GM13976 (cell line): ENCODE data around the gene ZBTB7B.

Source experiments
- DNase-seq: peaks from one replicate; pipeline ENCODE4 v3.0.0; 2012; ENCODE audit warnings: low spot score
- in situ Hi-C: fragments of 300-500 bp; cut with MboI; formaldehyde crosslinking; loops from one replicate; pipeline ENCODE4 v1.12.0; 2022; ENCODE audit warnings: low sequenced_read_pairs, mixed read lengths, inconsistent platforms; ENCODE audit not compliant: unreplicated experiment
- TF ChIP-seq, protein P1 (sequence below): IDR thresholded peaks from 2 replicates; pipeline ENCODE4 v1.5.1; 2012; ENCODE audit warnings: borderline replicate concordance, mild to moderate bottlenecking; ENCODE audit not compliant: insufficient read depth; ENCODE audit errors: extremely low read depth, missing control alignments, control extremely low read depth

The ZBTB7B gene

DNA sequence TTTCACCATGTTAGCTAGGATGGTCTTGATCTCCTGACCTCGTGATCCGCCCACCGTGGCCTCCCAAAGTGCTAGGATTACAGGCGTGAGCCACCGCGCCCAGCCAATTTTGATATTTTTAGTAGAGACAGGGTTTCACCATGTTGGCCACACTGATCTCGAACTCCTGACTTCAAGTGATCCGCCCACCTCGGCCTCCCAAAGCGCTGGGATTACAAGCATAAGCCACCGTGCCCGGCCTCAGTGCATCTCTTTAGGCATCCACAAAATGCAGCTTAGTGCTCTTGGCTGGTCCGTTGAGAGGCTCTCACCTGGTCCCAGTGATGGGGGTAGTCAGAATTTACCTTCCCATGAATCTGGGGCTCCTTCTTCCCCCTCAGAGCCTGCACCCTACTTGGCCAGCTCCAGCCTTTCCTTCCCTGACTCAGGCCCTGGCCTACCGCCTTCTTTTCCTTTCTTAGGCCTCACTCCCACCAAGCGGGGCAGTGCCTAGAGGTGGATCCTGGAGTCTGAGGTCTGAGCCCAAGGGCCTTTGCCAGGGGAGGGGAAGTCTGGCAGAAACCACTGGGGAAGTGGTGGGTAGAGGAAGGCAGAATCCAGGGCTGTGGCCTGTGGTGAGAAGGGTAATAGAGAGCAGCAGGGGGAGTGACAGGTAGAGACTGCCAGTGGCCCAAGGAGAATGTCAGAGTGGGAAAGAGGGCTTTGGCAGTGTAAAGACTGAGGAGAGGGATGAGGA lies 5.5 kb upstream of the ZBTB7B start:
- DNase-seq, result no peak
- in situ Hi-C loops, result no loop called here
- TF ChIP-seq, protein P1, sequence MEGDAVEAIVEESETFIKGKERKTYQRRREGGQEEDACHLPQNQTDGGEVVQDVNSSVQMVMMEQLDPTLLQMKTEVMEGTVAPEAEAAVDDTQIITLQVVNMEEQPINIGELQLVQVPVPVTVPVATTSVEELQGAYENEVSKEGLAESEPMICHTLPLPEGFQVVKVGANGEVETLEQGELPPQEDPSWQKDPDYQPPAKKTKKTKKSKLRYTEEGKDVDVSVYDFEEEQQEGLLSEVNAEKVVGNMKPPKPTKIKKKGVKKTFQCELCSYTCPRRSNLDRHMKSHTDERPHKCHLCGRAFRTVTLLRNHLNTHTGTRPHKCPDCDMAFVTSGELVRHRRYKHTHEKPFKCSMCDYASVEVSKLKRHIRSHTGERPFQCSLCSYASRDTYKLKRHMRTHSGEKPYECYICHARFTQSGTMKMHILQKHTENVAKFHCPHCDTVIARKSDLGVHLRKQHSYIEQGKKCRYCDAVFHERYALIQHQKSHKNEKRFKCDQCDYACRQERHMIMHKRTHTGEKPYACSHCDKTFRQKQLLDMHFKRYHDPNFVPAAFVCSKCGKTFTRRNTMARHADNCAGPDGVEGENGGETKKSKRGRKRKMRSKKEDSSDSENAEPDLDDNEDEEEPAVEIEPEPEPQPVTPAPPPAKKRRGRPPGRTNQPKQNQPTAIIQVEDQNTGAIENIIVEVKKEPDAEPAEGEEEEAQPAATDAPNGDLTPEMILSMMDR, result no peak

DNA sequence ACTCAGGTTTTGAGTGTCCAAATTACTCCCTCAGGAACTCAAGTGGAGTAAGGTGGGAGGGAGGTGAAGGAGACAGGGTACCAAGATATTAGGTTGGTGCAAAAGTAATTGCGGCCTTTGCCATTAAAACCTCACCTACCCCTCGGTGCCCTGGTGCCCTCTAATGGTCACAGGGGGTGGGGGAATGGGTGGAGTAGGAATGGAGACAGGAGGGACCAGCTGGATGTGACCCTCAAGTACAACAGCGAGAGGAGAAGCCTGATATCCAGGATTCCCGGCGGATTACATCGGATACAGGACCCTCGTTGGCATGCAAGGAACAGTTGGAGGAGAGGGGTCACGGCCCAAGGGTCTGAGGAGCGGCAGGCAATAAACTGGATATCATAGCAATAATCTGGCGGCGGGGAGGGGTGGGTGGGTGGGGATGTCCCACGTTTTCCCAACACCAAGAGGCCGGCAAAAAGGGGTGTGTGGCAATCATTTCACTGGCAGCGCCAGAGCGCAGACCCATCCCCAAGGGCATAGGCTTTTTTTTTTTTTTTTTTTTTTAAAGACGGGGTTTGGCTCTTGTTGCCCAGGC lies 4.3 kb upstream of the ZBTB7B start:
- in situ Hi-C loops, result no loop called here
- DNase-seq, result no peak
- TF ChIP-seq, protein P1, result peak; percentile 36

DNA sequence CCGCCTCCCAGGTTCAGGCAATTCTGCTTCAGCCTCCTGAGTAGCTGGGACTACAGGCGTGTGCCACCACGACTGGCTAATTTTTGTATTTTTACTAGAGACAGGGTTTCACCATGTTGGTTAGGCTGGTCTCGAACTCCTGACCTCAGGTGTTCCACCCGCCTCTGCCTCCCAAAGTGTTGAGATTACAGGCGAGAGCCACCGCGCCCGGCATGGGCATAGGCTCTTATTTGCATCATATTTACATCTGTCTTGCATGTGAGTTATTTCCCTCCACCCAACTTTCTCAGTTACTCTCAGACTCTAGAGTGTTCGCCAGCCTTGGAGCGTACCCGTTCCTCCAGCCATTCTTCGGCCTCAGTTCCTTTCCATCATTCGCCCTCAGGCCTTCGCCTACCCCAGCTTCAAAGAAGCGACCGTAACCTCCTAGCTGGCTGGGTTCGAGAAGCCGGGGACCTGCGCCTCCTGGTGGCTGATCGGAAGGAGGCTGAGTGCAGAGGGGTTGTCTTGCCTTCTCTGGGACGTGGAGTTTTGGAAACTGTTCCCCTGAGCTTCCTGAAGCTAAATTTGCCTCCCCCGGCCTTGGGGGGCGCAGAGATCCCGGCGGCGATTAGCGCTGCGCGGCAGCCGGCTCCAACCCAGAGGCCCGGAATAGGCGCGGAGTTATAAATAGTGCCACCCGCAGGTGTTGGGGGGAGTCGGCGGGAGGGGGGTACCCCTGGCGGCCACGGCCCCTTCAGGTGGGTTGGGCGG lies 3.6 kb upstream of the ZBTB7B start:
- peak; percentile 86 for DNase-seq
- in situ Hi-C loops, result no loop called here
- TF ChIP-seq, protein P1, result peak; percentile 88

DNA sequence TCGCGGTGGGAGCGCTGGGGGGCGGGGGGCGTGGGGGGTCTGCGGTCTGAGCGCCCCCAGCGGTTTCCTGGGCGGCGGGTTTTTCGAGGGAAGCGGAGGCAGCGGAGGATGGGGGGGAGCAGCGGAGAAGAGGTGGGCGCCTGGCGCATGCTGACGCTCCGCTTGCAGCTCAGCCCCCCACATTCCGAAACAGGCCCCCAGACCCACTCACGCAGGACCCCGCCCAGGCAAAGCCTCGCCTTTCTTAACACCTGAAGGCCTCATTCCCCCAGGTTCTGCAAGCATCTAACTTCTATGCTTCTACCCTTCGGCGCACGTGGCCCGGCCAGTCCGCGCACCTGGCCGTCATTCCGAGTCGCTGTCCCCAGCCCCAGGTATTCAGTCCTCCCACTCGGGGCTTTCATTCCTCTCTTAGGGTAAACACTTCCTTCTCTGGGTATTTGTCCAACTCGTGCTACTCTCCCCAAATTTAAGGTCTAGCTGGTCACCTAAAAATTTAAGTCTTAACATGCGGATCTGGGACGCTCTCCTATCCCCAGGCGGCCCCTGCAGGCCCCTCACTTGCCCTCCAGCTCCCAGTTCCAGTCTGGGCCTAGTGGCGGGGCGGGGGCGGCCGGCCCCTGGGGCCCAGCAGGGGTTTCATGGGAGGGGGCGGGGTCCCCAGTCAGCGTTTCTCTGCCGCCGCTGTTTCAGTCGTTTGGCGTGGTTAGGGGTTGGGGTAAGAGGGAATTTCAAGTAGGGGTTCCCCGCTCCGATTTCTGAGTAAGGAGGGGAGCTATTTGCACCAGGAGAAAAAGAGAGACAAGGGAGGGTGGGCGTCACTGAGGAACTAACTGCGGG lies 2.8 kb upstream of the ZBTB7B start:
- DNase-seq, result peak; percentile 81
- in situ Hi-C loops, result no loop called here
- TF ChIP-seq, protein P1, result no peak

DNA sequence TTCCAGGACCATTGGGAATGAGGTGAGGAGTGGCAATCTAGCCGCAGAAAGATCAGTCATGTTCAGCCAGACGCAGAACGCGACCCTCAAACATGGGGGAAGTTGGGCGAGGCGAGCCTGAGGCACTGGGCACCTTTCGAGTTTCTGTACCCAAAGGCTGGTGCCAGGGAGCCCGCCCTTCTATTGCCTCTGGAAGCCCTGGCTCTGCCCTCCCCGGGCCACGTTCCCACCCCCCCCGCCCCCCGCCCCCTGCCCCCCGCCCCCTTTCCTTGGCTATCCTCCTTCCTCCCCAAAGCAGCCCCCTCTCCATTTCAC lies 2.2 kb upstream of the ZBTB7B start:
- TF ChIP-seq, protein P1, result no peak
- no peak for DNase-seq
- in situ Hi-C loops, result no loop called here
